GM19467 (cell line): ENCODE measurements around the gene PSMD2.
A peak's percentile ranks its signal among the peaks of the same experiment; 100 is the strongest.
"Not testable (repeated sequence)": the region's sequence is repeated elsewhere in the genome, so short reads cannot be mapped to it uniquely, and the experiment has no call there.

Experiments
- ATAC-seq: cut with Tn5 transposase; IDR thresholded peaks from one replicate; pipeline ENCODE4 v1.9.1; 2021; ENCODE audit warnings: mild to moderate bottlenecking, moderate library complexity; ENCODE audit not compliant: unreplicated experiment

Gene PSMD2

GRCh38 chr3:184298759-184299487 lies at the start of gene PSMD2:
PSMD2 (plus strand) TSS chr3:184299241; CDS start chr3:184299267, 26 bp downstream.
- peak; percentile 88 for ATAC-seq

GRCh38 chr3:184249412-184250166 lies 49.5 kb upstream of the PSMD2 start, which contains the start of gene EEF1AKMT4:
EEF1AKMT4 (plus strand) TSS chr3:184249672; CDS start chr3:184249695, 23 bp downstream.
- ATAC-seq: peak; percentile 89

GRCh38 chr3:184250167-184250828 lies 48.7 kb upstream of the PSMD2 start:
- peak; percentile 57 for ATAC-seq

GRCh38 chr3:184255291-184256039 lies 43.6 kb upstream of the PSMD2 start:
- ATAC-seq: no peak

GRCh38 chr3:184257083-184257915 lies 41.7 kb upstream of the PSMD2 start:
- no peak for ATAC-seq

GRCh38 chr3:184258926-184259325 lies 40.1 kb upstream of the PSMD2 start:
- ATAC-seq: no peak

GRCh38 chr3:184259396-184259877 lies 39.6 kb upstream of the PSMD2 start:
- no peak for ATAC-seq

GRCh38 chr3:184259878-184260723 lies 38.9 kb upstream of the PSMD2 start:
- no peak for ATAC-seq

GRCh38 chr3:184260724-184261269 lies 38.2 kb upstream of the PSMD2 start:
- ATAC-seq: no peak

GRCh38 chr3:184261270-184261853 lies 37.7 kb upstream of the PSMD2 start, which contains the start of gene CAMK2N2:
CAMK2N2 (minus strand) TSS chr3:184261553; CDS start chr3:184261285, 268 bp downstream.
- no peak for ATAC-seq

GRCh38 chr3:184261854-184262763 lies 36.9 kb upstream of the PSMD2 start:
- no peak for ATAC-seq

- no peak for ATAC-seq
These were observed 36.3 kb upstream of the PSMD2 start for GRCh38 chr3:184262764-184263179.

GRCh38 chr3:184267249-184267648 lies 31.8 kb upstream of the PSMD2 start:
- not testable (repeated sequence) for ATAC-seq

- no peak for ATAC-seq
These were observed 26.8 kb upstream of the PSMD2 start for GRCh38 chr3:184272269-184272668.

- no peak for ATAC-seq
These were observed 23.7 kb upstream of the PSMD2 start for GRCh38 chr3:184275381-184275701.

- no peak for ATAC-seq
These were observed 22.8 kb upstream of the PSMD2 start, which contains the start of gene ECE2 for GRCh38 chr3:184275961-184276910. ECE2 (plus strand) TSS chr3:184276022; CDS start chr3:184276154, 132 bp downstream.
